HCT116 (cell line): ENCODE results near the gene MUC5B. TPM values are rescaled to one million over a fixed set of nuclear protein-coding genes. Genes with fewer than 3 reads are reported as not detected.

Experiments
- ATAC-seq: fragments of 200-7000 bp; cut with Tn5 transposase; 2 replicates; pipeline ENCODE4 v1.9.1; 2020; ENCODE audit warnings: mild to moderate bottlenecking, moderate library complexity
- BruUV-seq: library from RNA; stranded (reverse); fragments of 400-500 nt; replicated peaks from 2 replicates; lab custom pipeline; 2021; lab: Mats Ljungman, UMichigan
- CTCF ChIA-PET: fragments of 300-600 bp; sonication (Branson Sonifier 250); formaldehyde crosslinking; loops from one replicate; lab custom pipeline; 2021; ENCODE audit warnings: antibody characterized with exemption; lab: Charles Lee
- POLR2A ChIA-PET: fragments of 300-600, 350-600 bp; sonication (Branson Sonifier 250); formaldehyde crosslinking; loops from one replicate; lab custom pipeline; 2021; ENCODE audit warnings: antibody characterized with exemption; lab: Charles Lee
- RAD21 ChIA-PET, 2 experiments: fragments of 300-600 bp; sonication (Branson Sonifier 250); formaldehyde crosslinking; loops; one replicate each; lab custom pipeline; 2023; ENCODE audit warnings: low total read pairs in 2 of 2; ENCODE audit not compliant: uncharacterized antibody in 2 of 2, unreplicated experiment in 2 of 2, low non-redundant PET in 1 of 2; lab: Charles Lee
- DNase-seq: peaks from one replicate; pipeline ENCODE4 v3.0.0-alpha.2; 2010; ENCODE audit warnings: low read depth, low spot score
- H2AFZ ChIP-seq: fragments of 200-600 bp; shearing (Covaris generic), sonication (generic); 2 replicates; pipeline ENCODE4 v1.6.1; 2017; ENCODE audit warnings: low read depth, mixed run types, mixed read lengths, antibody characterized with exemption, low read length; ENCODE audit not compliant: poor library complexity, severe bottlenecking
- H3K27ac ChIP-seq: 2 replicates; pipeline ENCODE4 v1.5.1; 2012; ENCODE audit warnings: low read depth, low read length
- H3K27me3 ChIP-seq: fragments of 200-600 bp; sonication (generic); 2 replicates; pipeline ENCODE4 v1.6.1; 2016; ENCODE audit warnings: mixed run types, low read length, mixed read lengths; ENCODE audit not compliant: insufficient read depth
- H3K36me3 ChIP-seq, 2 experiments: fragments of 200-500 bp in 1 of 2; fragments of 200-600 bp in 1 of 2; sonication (Bioruptor generic) in 1 of 2; sonication (generic) in 1 of 2; 2 replicates each; pipeline versions ENCODE4 v1.5.1 to v1.6.1; 2014 to 2016; ENCODE audit warnings: low read length in 2 of 2, inconsistent platforms in 1 of 2, mixed read lengths in 1 of 2, mixed run types in 1 of 2; ENCODE audit not compliant: insufficient read depth in 2 of 2, control insufficient read depth in 1 of 2
- H3K4me1 ChIP-seq, 2 experiments: fragments of 200-600 bp in 1 of 2; sonication (generic) in 1 of 2; 2 replicates each; pipeline versions ENCODE4 v1.5.1 to v1.6.1; 2012 to 2017; ENCODE audit warnings: low read length in 2 of 2, inconsistent platforms in 1 of 2, mild to moderate bottlenecking in 1 of 2, mixed read lengths in 1 of 2, mixed run types in 1 of 2, moderate library complexity in 1 of 2; ENCODE audit not compliant: insufficient read depth in 2 of 2, control insufficient read depth in 1 of 2
- H3K4me2 ChIP-seq: fragments of 200-600 bp; sonication (generic); 2 replicates; pipeline ENCODE4 v1.6.1; 2017; ENCODE audit warnings: mixed run types, low read length, mixed read lengths
- H3K4me3 ChIP-seq, 2 experiments: fragments of 200-600 bp in 1 of 2; sonication (generic) in 1 of 2; replicated peaks in 1 of 2; 2 replicates each; pipeline ENCODE4 v1.5.1; 2011 to 2016; ENCODE audit warnings: low read length in 2 of 2, control low read depth in 1 of 2, low read depth in 1 of 2, mild to moderate bottlenecking in 1 of 2, mixed read lengths in 1 of 2, mixed run types in 1 of 2
- H3K79me2 ChIP-seq: fragments of 200-600 bp; sonication (generic); 2 replicates; pipeline ENCODE4 v1.6.1; 2017; ENCODE audit warnings: mild to moderate bottlenecking, mixed run types, low read length, moderate library complexity, mixed read lengths; ENCODE audit not compliant: insufficient read depth
- H3K9ac ChIP-seq: fragments of 200-600 bp; sonication (generic); 2 replicates; pipeline ENCODE4 v1.6.1; 2016; ENCODE audit warnings: low read length, mixed read lengths
- H3K9me2 ChIP-seq: fragments of 200-600 bp; sonication (generic), shearing (Covaris generic); 2 replicates; pipeline ENCODE4 v1.6.1; 2017; ENCODE audit warnings: mixed run types, mild to moderate bottlenecking, moderate library complexity; ENCODE audit not compliant: insufficient read depth
- H3K9me3 ChIP-seq, 2 experiments: fragments of 200-500 bp in 1 of 2; fragments of 200-600 bp in 1 of 2; sonication (Bioruptor generic) in 1 of 2; sonication (generic) in 1 of 2; 2 replicates each; pipeline ENCODE4 v1.6.1; 2014 to 2017; ENCODE audit warnings: low read length in 2 of 2, mixed read lengths in 2 of 2, inconsistent platforms in 1 of 2, low read depth in 1 of 2, mild to moderate bottlenecking in 1 of 2, mixed run types in 1 of 2, moderate library complexity in 1 of 2; ENCODE audit not compliant: control insufficient read depth in 1 of 2, insufficient read depth in 1 of 2
- H4K20me1 ChIP-seq: fragments of 200-600 bp; sonication (generic), shearing (Covaris generic); 2 replicates; pipeline ENCODE4 v1.6.1; 2017; ENCODE audit warnings: mixed run types, mild to moderate bottlenecking, moderate library complexity; ENCODE audit not compliant: insufficient read depth
- CBX3 ChIP-seq: IDR thresholded peaks from 2 replicates; pipeline ENCODE4 v1.6.1; 2012; ENCODE audit warnings: low read depth
- EGR1 ChIP-seq: IDR thresholded peaks from 2 replicates; pipeline ENCODE4 v1.6.1; 2012; ENCODE audit warnings: low read depth
- ELF1 ChIP-seq: IDR thresholded peaks from 2 replicates; pipeline ENCODE4 v1.6.1; 2012; ENCODE audit warnings: low read depth, borderline replicate concordance
- EZH2phosphoT487 ChIP-seq: fragments of 200-600 bp; IDR thresholded peaks from 2 replicates; pipeline ENCODE4 v1.6.1; 2018; ENCODE audit warnings: antibody characterized with exemption, borderline replicate concordance
- FOSL1 ChIP-seq: IDR thresholded peaks from 2 replicates; pipeline ENCODE4 v1.6.1; 2012; ENCODE audit warnings: low read depth
- JUND ChIP-seq: IDR thresholded peaks from 2 replicates; pipeline ENCODE4 v1.6.1; 2012
- RAD21 ChIP-seq: IDR thresholded peaks from 2 replicates; pipeline ENCODE4 v1.6.1; 2012; ENCODE audit warnings: low read depth, mild to moderate bottlenecking
- ZFX ChIP-seq: fragments of 450-650 bp; IDR thresholded peaks from 2 replicates; pipeline ENCODE4 v1.6.1; 2017
- intact Hi-C: fragments of 100-400 bp; cut with micrococcal nuclease; formaldehyde crosslinking; loops from 2 replicates; pipeline ENCODE4 v1.10.0; 2022
- total RNA-seq: library from RNA; stranded (reverse); gene quantifications from one replicate; pipeline ENCODE4 v1.2.1, GENCODE V29; 2021; ENCODE audit not compliant: unreplicated experiment
- TF ChIP-seq, protein P1 (sequence below): IDR thresholded peaks from 2 replicates; pipeline ENCODE4 v1.6.1; 2011; ENCODE audit warnings: mild to moderate bottlenecking, low read length, moderate library complexity; ENCODE audit not compliant: insufficient replicate concordance; ENCODE audit errors: extremely low read depth
- TF ChIP-seq, protein P2 (sequence below): IDR thresholded peaks from 2 replicates; pipeline ENCODE4 v1.6.1; 2012; ENCODE audit warnings: low read depth

The MUC5B gene
- total RNA-seq, 1 experiment from 2014 or later: 1.5 TPM

DNA sequence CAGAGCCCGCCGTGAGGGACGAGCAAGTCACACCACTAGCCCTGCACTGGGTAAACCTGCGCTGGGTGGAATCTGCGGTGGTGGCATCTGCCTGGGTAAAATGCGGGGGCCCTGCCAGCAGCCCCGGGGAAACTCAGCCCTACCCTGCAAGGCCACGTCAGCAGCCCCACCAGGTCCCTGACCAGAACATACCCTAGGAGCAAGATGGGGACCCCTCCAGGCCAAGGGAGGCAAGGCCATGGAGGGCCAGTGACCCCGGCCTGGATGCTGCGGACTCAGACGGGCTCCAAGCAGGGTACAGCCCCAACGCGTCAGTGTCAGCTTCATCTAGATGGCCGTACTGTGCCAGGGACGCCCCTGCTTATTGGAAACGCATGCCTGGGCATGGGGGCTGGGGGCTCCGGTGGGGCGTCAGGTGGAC lies 60.2 kb downstream of the MUC5B start:
- no peak for DNase-seq
- Histone ChIP-seq H3K27ac (no peak overlapping the region), H3K36me3 (no peaks in the 10 kb centered on the region), H4K20me1 (no peaks in the 10 kb centered on the region), H2AFZ (no peak overlapping the region), H3K79me2 (no peaks in the 10 kb centered on the region), H3K9me2 (no peaks in the 10 kb centered on the region), H3K4me2 (no peak overlapping the region), H3K9me3 (no peaks in the 10 kb centered on the region), H3K27me3 (no peaks in the 10 kb centered on the region), H3K4me1 (no peaks in the 10 kb centered on the region)
- intact Hi-C loops: no loop called here
- ChIA-PET POLR2A (no interaction called here), CTCF (no interaction called here)
- no peak for ATAC-seq
- TF ChIP-seq ZFX (no peak), EGR1 (no peak)
- TF ChIP-seq, all 23 proteins: peak for 0
- BruUV-seq: no TSS peak
- Histone ChIP-seq H3K9ac (no peak overlapping the region), H3K4me3 (no peak overlapping the region)
- RAD21 ChIA-PET: no interaction called here

DNA sequence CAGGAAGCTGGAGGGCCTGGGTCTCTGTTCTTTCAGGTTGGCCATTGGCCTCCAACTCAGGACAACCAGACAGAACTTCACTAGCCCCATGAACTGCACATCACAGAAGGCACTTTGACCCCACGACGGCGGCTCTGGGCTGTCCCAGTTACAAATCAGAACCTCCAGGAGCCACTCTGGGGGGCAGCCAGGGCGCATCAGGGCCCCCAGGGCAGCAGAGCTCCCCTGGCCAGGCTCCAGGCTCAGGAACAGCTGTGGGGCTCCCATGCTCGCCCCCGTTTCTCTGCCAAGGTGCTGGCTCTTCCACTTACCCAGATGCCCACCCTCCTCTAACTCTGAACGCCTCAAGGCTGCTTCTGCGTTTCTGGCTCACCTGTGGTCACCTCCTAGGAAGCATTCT lies 61.0 kb downstream of the MUC5B start:
- no peaks in the 10 kb centered on the region for H3K27me3 ChIP-seq
- H3K4me1 ChIP-seq: no peaks in the 10 kb centered on the region
- POLR2A ChIA-PET: no interaction called here
- H3K4me2 ChIP-seq: no peak overlapping the region
- H3K36me3 ChIP-seq: no peaks in the 10 kb centered on the region
- CTCF ChIA-PET: no interaction called here
- H3K9ac ChIP-seq: no peak overlapping the region
- no peak overlapping the region for H2AFZ ChIP-seq
- TF ChIP-seq CBX3 (no peak), ELF1 (no peak), ZFX (no peak), RAD21 (no peak), JUND (no peak), EZH2phosphoT487 (no peak), FOSL1 (no peak)
- TF ChIP-seq, protein P1, sequence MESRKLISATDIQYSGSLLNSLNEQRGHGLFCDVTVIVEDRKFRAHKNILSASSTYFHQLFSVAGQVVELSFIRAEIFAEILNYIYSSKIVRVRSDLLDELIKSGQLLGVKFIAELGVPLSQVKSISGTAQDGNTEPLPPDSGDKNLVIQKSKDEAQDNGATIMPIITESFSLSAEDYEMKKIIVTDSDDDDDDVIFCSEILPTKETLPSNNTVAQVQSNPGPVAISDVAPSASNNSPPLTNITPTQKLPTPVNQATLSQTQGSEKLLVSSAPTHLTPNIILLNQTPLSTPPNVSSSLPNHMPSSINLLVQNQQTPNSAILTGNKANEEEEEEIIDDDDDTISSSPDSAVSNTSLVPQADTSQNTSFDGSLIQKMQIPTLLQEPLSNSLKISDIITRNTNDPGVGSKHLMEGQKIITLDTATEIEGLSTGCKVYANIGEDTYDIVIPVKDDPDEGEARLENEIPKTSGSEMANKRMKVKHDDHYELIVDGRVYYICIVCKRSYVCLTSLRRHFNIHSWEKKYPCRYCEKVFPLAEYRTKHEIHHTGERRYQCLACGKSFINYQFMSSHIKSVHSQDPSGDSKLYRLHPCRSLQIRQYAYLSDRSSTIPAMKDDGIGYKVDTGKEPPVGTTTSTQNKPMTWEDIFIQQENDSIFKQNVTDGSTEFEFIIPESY: no peak
- TF ChIP-seq, protein P2, sequence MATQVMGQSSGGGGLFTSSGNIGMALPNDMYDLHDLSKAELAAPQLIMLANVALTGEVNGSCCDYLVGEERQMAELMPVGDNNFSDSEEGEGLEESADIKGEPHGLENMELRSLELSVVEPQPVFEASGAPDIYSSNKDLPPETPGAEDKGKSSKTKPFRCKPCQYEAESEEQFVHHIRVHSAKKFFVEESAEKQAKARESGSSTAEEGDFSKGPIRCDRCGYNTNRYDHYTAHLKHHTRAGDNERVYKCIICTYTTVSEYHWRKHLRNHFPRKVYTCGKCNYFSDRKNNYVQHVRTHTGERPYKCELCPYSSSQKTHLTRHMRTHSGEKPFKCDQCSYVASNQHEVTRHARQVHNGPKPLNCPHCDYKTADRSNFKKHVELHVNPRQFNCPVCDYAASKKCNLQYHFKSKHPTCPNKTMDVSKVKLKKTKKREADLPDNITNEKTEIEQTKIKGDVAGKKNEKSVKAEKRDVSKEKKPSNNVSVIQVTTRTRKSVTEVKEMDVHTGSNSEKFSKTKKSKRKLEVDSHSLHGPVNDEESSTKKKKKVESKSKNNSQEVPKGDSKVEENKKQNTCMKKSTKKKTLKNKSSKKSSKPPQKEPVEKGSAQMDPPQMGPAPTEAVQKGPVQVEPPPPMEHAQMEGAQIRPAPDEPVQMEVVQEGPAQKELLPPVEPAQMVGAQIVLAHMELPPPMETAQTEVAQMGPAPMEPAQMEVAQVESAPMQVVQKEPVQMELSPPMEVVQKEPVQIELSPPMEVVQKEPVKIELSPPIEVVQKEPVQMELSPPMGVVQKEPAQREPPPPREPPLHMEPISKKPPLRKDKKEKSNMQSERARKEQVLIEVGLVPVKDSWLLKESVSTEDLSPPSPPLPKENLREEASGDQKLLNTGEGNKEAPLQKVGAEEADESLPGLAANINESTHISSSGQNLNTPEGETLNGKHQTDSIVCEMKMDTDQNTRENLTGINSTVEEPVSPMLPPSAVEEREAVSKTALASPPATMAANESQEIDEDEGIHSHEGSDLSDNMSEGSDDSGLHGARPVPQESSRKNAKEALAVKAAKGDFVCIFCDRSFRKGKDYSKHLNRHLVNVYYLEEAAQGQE: no peak
- TF ChIP-seq, all 23 proteins: peak for 0
- ATAC-seq (no peak), DNase-seq (no peak)
- RAD21 ChIA-PET: no interaction called here
- no peak overlapping the region for H3K4me3 ChIP-seq
- BruUV-seq: no TSS peak
- H4K20me1 ChIP-seq: no peaks in the 10 kb centered on the region
- no peaks in the 10 kb centered on the region for H3K79me2 ChIP-seq
- no peak overlapping the region for H3K27ac ChIP-seq
- H3K9me3 ChIP-seq: no peaks in the 10 kb centered on the region
- H3K9me2 ChIP-seq: no peaks in the 10 kb centered on the region
- intact Hi-C loops: no loop called here
